Measurements from ENCODE around the gene PIGH.
"Not testable (repeated sequence)": the region's sequence is repeated elsewhere in the genome, so short reads cannot be mapped to it uniquely, and the experiment has no call there.

PIGH gene

DNA sequence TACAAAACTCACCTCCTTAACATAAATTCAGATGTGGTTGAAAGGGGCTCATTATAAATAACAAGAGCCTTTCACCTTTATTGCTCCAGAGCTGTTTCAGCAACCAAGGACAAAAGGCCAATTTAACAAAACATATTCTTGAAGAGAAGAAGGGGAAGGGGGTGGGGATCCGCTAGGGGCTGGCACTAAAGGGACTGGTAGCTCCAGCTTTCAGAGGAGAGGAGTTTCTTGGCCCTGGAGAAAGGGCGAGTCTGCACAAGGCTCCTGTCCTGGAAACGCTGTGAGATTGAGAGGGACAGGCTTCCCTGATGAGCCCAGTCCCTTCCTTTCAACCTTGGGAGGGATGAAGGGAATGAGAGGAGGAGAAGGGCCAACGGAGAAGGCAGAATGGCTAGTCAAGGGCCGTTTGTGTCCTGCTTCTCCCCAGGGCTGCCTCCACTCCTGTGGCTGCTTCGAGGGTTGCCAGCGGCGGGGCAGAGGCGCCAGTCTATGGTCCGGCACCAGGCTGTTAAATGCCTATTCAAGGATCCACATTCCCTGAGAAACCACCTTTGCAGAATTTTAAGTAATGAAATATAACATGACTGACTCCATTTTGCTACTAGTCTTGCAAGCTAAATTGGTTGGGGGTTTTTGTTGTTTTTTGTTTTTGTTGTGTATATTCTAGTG lies 9.7 kb upstream of the PIGH start:
- DNase-seq (ENCODE audit: low read depth in 2 of 2), result no peak

GRCh38 chr14:67607646-67608045 lies 7.6 kb upstream of the PIGH start:
- DNase-seq (ENCODE audit: low read depth in 2 of 2), result no peak

DNA sequence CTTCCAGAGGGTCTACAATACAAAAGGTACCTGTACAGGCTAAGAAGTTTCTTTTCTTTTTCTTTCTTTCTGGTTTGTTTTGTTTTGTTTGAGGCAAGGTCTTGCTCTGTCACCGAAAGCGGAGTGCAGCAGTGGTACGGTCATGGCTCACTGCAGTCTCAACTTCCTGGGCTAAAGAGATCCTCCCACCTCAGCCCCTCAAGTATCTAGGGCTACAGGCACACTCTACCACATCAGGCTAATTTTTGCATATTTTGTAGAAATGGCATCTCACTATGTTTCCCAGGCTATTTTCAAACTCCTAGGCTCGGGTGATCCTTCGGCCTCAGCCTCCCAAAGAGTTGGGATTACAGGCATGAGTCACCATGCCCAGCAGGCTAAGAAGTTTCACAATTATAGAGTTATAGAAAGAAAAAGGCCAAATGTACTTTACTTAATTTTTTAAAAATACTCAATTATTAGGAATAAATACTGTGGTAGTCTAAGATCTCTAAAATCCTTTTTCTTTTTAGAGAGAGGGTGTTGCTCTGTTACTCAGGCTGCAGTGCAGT lies 3.0 kb upstream of the PIGH start:
- no peak for DNase-seq (ENCODE audit: low read depth in 2 of 2)

DNA sequence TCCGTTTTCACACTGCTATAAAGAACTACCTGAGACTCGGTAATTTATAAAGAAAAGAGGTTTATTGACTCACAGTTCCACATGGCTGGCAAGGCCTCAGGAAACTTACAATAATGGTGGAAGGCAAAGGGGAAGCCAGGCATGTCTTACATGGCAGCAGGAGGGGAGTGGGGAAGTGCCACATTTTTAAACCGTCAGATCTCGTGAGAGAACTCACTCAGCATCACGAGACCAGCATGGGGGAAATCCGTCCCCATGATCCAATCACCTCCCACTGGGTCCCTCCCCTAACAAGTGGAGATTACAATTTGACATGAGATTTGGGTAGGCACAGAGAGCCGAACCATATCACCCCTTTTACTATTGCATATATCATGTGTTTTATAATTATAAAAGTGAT lies 2.0 kb upstream of the PIGH start:
- no peak for DNase-seq (ENCODE audit: low read depth in 2 of 2)

GRCh38 chr14:67600562-67600974 lies 500 bp upstream of the PIGH start:
- DNase-seq (ENCODE audit: low read depth in 2 of 2), result not testable (repeated sequence)

DNA sequence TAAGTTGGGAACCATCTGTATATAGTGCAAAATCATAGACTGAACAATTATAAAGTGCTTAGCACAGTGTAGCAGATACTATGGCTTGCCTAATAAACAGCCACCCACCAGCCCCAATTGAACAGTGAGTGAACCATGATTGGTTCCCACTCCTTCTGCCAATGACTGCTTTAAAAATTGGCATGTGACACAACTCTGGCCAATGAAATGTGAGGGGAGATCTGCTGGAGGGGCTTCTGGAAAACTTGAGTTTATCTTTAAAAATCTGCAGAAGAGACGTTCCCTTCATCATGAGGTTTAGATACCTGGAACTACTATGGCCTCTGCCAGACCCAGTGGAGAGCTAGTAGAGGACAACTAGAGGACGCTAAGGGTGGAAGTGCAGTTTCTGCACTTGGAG lies 4.7 kb downstream of the PIGH start:
- no peak for DNase-seq (ENCODE audit: low read depth in 2 of 2)

DNA sequence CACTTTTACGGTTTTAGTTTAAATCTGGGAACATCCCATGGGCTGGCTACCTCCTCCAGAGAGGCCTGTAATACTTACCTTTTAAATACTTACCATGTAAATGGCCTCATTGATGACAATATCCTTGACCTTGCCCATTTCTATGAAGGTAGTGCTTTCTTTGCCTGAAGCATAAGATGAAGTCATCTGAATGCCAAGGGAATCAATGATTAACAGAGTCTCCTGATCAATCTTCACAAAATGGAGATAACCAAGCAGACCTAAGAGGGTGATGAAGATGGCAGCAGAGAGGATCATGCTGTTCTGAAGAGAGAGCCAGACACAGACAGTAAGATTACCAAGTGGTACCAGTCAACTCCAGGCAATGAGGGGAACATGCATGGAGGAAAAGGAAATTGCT lies 6.4 kb downstream of the PIGH start:
- DNase-seq (ENCODE audit: low read depth in 2 of 2), result not testable (repeated sequence)

- DNase-seq (ENCODE audit: low read depth in 2 of 2), result no peak
These were observed 10.8 kb downstream of the PIGH start for GRCh38 chr14:67589204-67589770.

- no peak for DNase-seq (ENCODE audit: low read depth in 2 of 2)
These were observed 13.7 kb downstream of the PIGH start for GRCh38 chr14:67586369-67586768.

GRCh38 chr14:67584978-67585377 lies 15.1 kb downstream of the PIGH start:
- DNase-seq (ENCODE audit: low read depth in 2 of 2), result no peak

DNA sequence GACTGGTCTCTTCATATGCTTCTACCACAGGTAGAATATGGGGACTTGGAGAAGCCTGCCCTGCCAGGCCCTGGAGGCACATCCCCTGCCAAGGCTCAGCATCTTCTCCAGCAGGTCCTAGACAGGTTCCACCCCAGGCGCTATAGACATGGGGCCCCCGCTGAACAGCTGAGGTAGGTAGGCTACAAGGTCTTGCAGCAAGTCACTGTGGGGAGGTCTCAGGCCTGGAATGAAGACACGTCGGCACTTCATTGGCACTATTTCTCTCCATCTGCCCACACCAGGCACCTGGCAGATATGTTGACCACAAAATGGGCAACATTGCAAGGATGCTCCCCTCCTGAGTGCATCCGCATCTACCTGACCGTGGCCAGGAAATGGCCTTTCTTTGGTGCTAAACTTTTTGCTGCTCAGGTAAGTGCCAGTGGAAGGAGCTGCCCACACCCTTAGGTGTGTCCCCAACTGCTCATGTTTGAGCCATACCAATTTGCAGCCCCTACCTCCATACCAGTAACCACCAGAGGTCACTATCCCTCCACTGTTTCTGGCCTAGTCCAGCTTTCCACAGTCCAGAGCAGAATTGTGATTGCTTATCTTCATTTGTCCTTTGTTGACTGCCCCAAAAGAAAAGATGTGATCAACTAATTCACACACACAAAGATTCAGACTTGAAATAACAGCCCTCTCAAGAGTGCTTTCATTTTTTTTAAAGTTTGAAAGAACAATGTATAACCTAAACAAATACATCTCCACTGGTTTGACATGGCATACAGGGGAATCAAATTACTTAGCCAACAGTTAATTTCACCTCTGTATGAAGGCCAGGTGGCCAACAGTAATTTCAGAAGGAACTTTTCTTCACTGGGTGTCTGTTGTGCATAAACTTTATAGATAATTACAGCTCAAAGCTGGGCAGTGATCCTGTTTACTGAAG lies 16.1 kb downstream of the PIGH start:
- no peak for DNase-seq (ENCODE audit: low read depth in 2 of 2)

- DNase-seq (ENCODE audit: low read depth in 2 of 2), result no peak
These were observed 18.0 kb downstream of the PIGH start for GRCh38 chr14:67582061-67582460.

DNA sequence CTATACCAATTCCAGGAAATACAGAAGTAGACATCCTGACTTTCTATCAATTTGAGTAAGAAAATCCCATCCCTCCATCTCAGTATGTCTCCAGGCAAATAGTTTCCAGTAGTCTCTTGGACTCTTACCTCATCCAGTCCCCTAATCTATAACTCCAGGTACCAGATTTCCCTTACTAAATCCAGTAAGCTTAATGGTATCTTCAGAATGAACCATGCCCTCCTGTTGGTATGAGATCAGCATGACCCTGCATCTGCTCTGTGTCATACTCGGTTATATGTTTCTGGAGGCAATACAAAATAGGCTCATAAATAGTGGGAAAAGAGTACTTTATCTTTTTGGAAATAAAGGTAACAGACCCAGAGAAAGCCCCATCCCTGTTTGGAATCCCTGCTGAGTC lies 18.4 kb downstream of the PIGH start:
- no peak for DNase-seq (ENCODE audit: low read depth in 2 of 2)

GRCh38 chr14:67580336-67581171 lies 19.5 kb downstream of the PIGH start:
- DNase-seq (ENCODE audit: low read depth in 2 of 2), result no peak

DNA sequence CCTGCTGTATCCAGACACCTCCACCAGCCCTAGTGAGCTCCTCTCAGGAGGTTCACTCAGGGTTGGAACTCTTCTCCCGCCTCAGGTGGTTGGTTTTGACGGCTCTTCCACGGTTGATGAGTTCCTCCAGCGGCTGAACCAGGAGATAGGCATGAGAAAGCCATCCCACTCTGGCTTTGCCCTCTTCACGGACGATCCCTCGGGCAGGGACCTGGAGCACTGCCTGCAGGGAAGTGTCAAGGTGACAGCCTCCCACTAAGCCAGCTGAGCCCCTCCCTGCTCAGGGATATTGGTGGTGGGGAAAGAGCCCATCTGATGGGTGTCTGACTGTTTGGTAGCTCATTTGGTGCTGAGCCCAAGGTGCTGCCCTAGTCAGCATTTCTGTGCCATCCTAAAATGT lies 20.4 kb downstream of the PIGH start:
- no peak for DNase-seq (ENCODE audit: low read depth in 2 of 2)

DNA sequence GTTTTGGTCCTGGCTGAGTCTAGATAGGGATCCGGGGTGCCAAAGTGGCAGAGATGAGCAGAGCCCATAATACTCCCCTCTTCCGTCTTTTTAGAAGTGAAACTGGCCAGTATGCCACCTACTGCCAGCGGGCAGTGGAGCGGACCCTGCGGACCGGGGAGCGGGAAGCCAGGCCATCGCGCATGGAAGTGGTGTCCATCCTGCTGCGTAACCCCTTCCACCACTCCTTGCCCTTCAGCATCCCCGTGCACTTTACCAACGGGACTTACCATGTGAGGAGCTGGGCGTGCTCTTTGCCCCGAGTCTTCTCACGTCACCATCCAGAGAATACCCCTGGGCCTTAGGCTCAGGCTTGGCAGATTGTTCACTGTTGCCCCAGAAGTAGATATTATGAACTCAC lies 21.0 kb downstream of the PIGH start:
- no peak for DNase-seq (ENCODE audit: low read depth in 2 of 2)

DNA sequence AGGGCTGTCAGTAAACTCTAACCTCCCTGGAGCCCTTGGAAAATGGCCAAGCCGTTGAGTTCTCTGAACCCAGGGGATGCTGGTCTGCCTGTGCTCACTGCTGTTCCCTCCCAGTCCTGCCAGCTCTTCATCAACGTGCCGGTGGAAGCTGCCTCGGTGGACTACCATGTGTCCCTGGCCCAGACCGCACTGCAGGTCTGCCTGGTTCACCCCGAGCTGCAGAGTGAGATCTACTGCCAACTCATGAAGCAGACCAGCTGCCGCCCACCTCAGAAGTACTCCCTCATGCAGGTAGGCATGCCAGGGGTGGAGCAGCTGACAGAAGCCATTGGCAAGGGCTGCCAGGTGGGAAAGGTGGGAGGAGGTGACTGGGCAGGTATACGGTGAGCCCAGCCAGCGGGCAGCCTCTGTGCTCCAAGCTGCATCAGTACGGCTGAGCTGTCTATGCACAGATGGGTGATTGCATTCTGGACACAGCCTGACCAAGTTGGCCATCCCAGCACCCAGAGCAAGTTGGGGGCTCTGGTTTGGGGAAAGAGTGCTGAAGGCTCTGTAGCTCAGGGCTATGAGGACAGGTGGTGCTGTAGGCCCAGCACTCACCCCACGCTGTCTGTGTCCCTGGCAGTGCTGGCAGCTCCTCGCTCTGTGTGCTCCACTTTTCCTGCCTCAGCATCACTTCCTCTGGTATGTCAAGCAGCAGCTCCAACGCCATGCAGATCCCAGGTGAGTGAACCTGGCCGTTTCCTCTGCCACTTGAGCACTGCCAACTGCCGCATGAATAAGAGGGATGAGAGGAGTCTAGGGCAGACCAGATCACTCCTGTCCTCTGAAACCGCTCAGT lies 21.9 kb downstream of the PIGH start:
- no peak for DNase-seq (ENCODE audit: low read depth in 2 of 2)

GRCh38 chr14:67577181-67577808 lies 22.8 kb downstream of the PIGH start:
- DNase-seq (ENCODE audit: low read depth in 2 of 2), result no peak

DNA sequence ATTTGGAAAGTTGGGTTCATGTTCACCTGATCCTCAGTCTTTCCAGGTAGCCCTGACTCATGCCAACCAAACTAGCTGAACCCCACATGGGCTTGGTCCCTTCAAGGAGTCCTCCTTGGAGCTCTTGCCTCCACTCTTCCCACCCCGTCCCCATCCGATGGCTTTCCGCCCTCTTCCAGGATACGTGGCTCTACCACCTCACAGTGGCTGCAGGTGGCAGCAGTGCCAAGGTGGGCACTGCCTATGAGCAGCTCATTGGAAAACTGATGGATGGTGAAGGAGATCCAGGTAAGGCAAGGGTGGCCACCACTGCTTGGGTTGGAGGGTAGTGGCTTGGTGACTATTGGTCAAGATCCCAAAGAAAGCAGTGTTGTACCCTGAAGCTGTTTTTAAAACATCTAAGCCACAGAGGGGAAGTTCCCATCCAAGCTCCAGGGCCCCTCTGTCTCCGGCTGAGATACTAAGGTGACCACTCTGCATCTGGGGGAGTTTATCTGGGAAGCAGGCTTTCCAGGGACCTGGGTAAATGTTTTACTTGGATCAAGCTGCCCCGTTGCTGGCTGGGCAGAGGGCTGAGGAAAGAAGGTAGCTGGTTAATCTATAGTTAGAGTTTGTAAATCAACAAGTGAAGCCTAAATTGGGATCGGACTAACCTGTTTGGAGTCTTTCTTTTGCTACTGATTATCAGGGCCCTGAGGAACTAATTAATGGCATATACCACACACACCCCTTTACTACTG lies 23.7 kb downstream of the PIGH start:
- DNase-seq (ENCODE audit: low read depth in 2 of 2), result no peak

DNA sequence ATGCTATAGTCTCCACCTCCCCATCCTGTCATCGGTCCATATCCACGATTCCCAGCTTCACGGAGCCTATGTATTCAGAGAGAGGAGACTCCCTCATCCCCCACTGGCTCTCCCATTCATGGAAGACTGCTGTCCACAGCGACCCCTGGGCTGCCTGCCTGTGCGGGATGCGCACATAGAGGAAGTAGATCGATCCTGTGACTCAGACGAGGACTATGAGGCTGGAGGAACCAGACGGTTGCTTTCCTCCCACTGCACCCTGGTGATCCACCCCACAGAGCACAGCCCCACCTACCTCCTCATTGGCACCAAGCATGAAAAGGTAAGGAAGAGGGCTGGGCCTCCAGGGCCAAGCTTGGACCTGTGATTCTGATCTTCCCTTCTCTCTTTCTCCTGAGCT lies 24.4 kb downstream of the PIGH start:
- no peak for DNase-seq (ENCODE audit: low read depth in 2 of 2)

All from stimulated activated CD8-positive, alpha-beta memory T cell treated with anti-CD3 and anti-CD28 coated beads, Interleukin-2, amount 100 ng/mL, for 48 hours (primary cell).